Mucosa of descending colon (tissue), 3 donors: ENCODE results near the gene CCDC88B. TPM values are rescaled to one million over a fixed set of nuclear protein-coding genes. Genes with fewer than 3 reads are reported as not detected.

Experiments used
- ATAC-seq: fragments of 200-7000 bp; cut with Tn5 transposase; one replicate; pipeline ENCODE4 v1.9.1; 2020; ENCODE audit warnings: mild to moderate bottlenecking, moderate library complexity
- DNase-seq, 3 donors: peaks; one replicate each; pipeline ENCODE4 v3.0.0-alpha.2; 2020
- H3K36me3 ChIP-seq: fragments of 200-600 bp; one replicate; pipeline ENCODE4 v1.8.0; 2021; ENCODE audit warnings: low read depth, mild to moderate bottlenecking
- H3K4me1 ChIP-seq: fragments of 200-600 bp; one replicate; pipeline ENCODE4 v1.8.0; 2021; ENCODE audit warnings: low read depth, mild to moderate bottlenecking
- H3K4me3 ChIP-seq: fragments of 200-600 bp; one replicate; pipeline ENCODE4 v1.8.0; 2021; ENCODE audit warnings: mild to moderate bottlenecking
- H3K9me3 ChIP-seq: fragments of 200-600 bp; one replicate; pipeline ENCODE4 v1.8.0; 2021; ENCODE audit warnings: mild to moderate bottlenecking
- CTCF ChIP-seq: fragments of 200-600 bp; IDR thresholded peaks from one replicate; pipeline ENCODE4 v1.8.0; 2022; ENCODE audit warnings: antibody characterized with exemption, mild to moderate bottlenecking
- intact Hi-C, 2 donors: fragments of 100-400 bp; cut with DNase I in 1 of 2; cut with micrococcal nuclease in 1 of 2; formaldehyde crosslinking; loops; one replicate each; pipeline versions ENCODE4 v1.11.0 to v1.11.1; 2022; cut with DNase I, micrococcal nuclease
- total RNA-seq, 3 donors: library from RNA; stranded (reverse); fragmentation: NEBNext Ultra II Directional in 2 of 3; extraction: Animal tissue kit (Norgen Biotek cat#: 25700) in 2 of 3; gene quantifications; one replicate each; pipeline versions ENCODE4 v1.2.1 to v1.2.4, GENCODE V29; 2021 to 2023
- donor health status: DM: no; HTN: no; CAD: no; lungs with moderate emphysema.
- donor health status: DM: no; HTN: no; CAD: no.
- donor health status: DM: no; HTN: yes; CAD: no.

CCDC88B gene
- total RNA-seq, 3 donors from 2014 or later, result 13.4 to 32.5 (median 28.8) TPM

- no peak overlapping the region for H3K4me3 ChIP-seq
- intact Hi-C loops, result no loop called here
- ATAC-seq (peak; percentile 18), DNase-seq (no peak)
- TF ChIP-seq CTCF, result no peak
- H3K9me3 ChIP-seq, result no peaks in the 10 kb centered on the region
- no peaks in the 10 kb centered on the region for H3K36me3 ChIP-seq
- peaks cover 13% of the 10 kb centered on the region for H3K4me1 ChIP-seq
Measured at GRCh38 chr11:64292460-64293254, 47.3 kb upstream of the CCDC88B start.

- TF ChIP-seq CTCF, result no peak
Measured at GRCh38 chr11:64294774-64295173, 45.2 kb upstream of the CCDC88B start.

GRCh38 chr11:64295760-64296159 is 44.2 kb upstream of the CCDC88B start:
- ATAC-seq (no peak), DNase-seq (no peak)
- H3K4me1 ChIP-seq, result peaks cover 31% of the 10 kb centered on the region
- intact Hi-C loops, result no loop called here
- H3K9me3 ChIP-seq, result no peaks in the 10 kb centered on the region
- no peak for TF ChIP-seq CTCF
- no peaks in the 10 kb centered on the region for H3K36me3 ChIP-seq
- no peak overlapping the region for H3K4me3 ChIP-seq

More at GRCh38 chr11:64294774-64295173, 45.2 kb upstream of the CCDC88B start:
- no peak for ATAC-seq
- DNase-seq, result no peak
- no peaks in the 10 kb centered on the region for H3K9me3 ChIP-seq
- no peak overlapping the region for H3K4me3 ChIP-seq
- intact Hi-C loops, result no loop called here
- no peaks in the 10 kb centered on the region for H3K36me3 ChIP-seq
- H3K4me1 ChIP-seq, result peaks cover 21% of the 10 kb centered on the region

- ATAC-seq (no peak), DNase-seq (no peak)
- no peak for TF ChIP-seq CTCF
- H3K4me1 ChIP-seq, result peaks cover 35% of the 10 kb centered on the region
- H3K9me3 ChIP-seq, result no peaks in the 10 kb centered on the region
- intact Hi-C loops, result no loop called here
- H3K4me3 ChIP-seq, result no peak overlapping the region
- no peaks in the 10 kb centered on the region for H3K36me3 ChIP-seq
Measured at GRCh38 chr11:64296236-64296635, 43.8 kb upstream of the CCDC88B start.

- TF ChIP-seq CTCF, result no peak
- intact Hi-C loops, result no loop called here
- DNase-seq (no peak), ATAC-seq (no peak)
- Histone ChIP-seq H3K4me3 (no peak overlapping the region), H3K4me1 (peaks cover 27% of the 10 kb centered on the region), H3K9me3 (no peaks in the 10 kb centered on the region), H3K36me3 (no peaks in the 10 kb centered on the region)
Measured at GRCh38 chr11:64296830-64297698, 42.9 kb upstream of the CCDC88B start.
